ENCODE data around the gene SMARCD2.
"Not testable (repeated sequence)": the region's sequence is repeated elsewhere in the genome, so short reads cannot be mapped to it uniquely, and the experiment has no call there.

The SMARCD2 gene

GRCh38 chr17:63842540-63843386, at the start of gene SMARCD2:
TSS of gene SMARCD2 (minus strand) at chr17:63842685. CDS start at chr17:63842674, 11 bp downstream.
- peak within 1 kb of the TSS; percentile 97 for H3K9ac ChIP-seq (ENCODE audit: low read depth, low read length, poor library complexity, severe bottlenecking)
- peak within 1 kb of the TSS; percentile 86 for H2AFZ ChIP-seq (ENCODE audit: low read length)
- H4K20me1 ChIP-seq (ENCODE audit: insufficient read depth, low read length, poor library complexity, severe bottlenecking) = peaks cover 40% of the 10 kb centered on the region
- H3K4me3 ChIP-seq (ENCODE audit: low read length, poor library complexity, severe bottlenecking) = peak within 1 kb of the TSS; percentile 89
- H3F3A ChIP-seq (ENCODE audit: low read depth) = peaks cover 10% of the 10 kb centered on the region
- peaks cover 49% of the 10 kb centered on the region for H3K79me2 ChIP-seq (ENCODE audit: insufficient read depth, low read length)
- H3K9me3 ChIP-seq (ENCODE audit: insufficient read depth, low read depth, low read length) = no peaks in the 10 kb centered on the region
- peak within 1 kb of the TSS; percentile 90 for H3K4me2 ChIP-seq (ENCODE audit: low read depth, low read length, poor library complexity, severe bottlenecking)
- H3K9me2 ChIP-seq (replicated peaks; ENCODE audit: low read depth, low read length) = no peaks in the 10 kb centered on the region
- peaks cover 46% of the 10 kb centered on the region for H3K4me1 ChIP-seq (ENCODE audit: insufficient read depth, low read length, poor library complexity, severe bottlenecking)
- no peaks in the 10 kb centered on the region for H3K36me3 ChIP-seq (ENCODE audit: insufficient read depth, low read length)
- no peak for TF ChIP-seq EZH2phosphoT487 (IDR thresholded peaks at IDR 0.05; ENCODE audit: borderline replicate concordance)
- no peak for TF ChIP-seq CTCF (conservative IDR thresholded peaks at IDR 0.05; ENCODE audit: low read length)
- no peaks in the 10 kb centered on the region for H3K27me3 ChIP-seq (ENCODE audit: insufficient read depth, low read length, poor library complexity, severe bottlenecking)

- peak; percentile 45 for TF ChIP-seq CTCF (conservative IDR thresholded peaks at IDR 0.05; ENCODE audit: low read length)
- not testable (repeated sequence) for H3K36me3 ChIP-seq (ENCODE audit: insufficient read depth, low read length); H3K79me2 ChIP-seq (ENCODE audit: insufficient read depth, low read length); H3K27me3 ChIP-seq (ENCODE audit: insufficient read depth, low read length, poor library complexity, severe bottlenecking); H4K20me1 ChIP-seq (ENCODE audit: insufficient read depth, low read length, poor library complexity, severe bottlenecking); H3K9me3 ChIP-seq (ENCODE audit: insufficient read depth, low read depth, low read length); H2AFZ ChIP-seq (ENCODE audit: low read length); H3F3A ChIP-seq (ENCODE audit: low read depth); H3K4me1 ChIP-seq (ENCODE audit: insufficient read depth, low read length, poor library complexity, severe bottlenecking); H3K9me2 ChIP-seq (replicated peaks; ENCODE audit: low read depth, low read length); H3K9ac ChIP-seq (ENCODE audit: low read depth, low read length, poor library complexity, severe bottlenecking); H3K4me3 ChIP-seq (ENCODE audit: low read length, poor library complexity, severe bottlenecking)
- peak overlapping the region; percentile 24 for H3K4me2 ChIP-seq (ENCODE audit: low read depth, low read length, poor library complexity, severe bottlenecking)
Observed at GRCh38 chr17:63889026-63889848, 46.8 kb upstream of the SMARCD2 start.

GRCh38 chr17:63885119-63885518, 42.6 kb upstream of the SMARCD2 start:
- not testable (repeated sequence) for H3K4me3 ChIP-seq (ENCODE audit: low read length, poor library complexity, severe bottlenecking); H3K9me2 ChIP-seq (replicated peaks; ENCODE audit: low read depth, low read length); H3K9ac ChIP-seq (ENCODE audit: low read depth, low read length, poor library complexity, severe bottlenecking); H3K79me2 ChIP-seq (ENCODE audit: insufficient read depth, low read length); H3F3A ChIP-seq (ENCODE audit: low read depth); H3K36me3 ChIP-seq (ENCODE audit: insufficient read depth, low read length); H4K20me1 ChIP-seq (ENCODE audit: insufficient read depth, low read length, poor library complexity, severe bottlenecking); H2AFZ ChIP-seq (ENCODE audit: low read length); H3K4me1 ChIP-seq (ENCODE audit: insufficient read depth, low read length, poor library complexity, severe bottlenecking); H3K4me2 ChIP-seq (ENCODE audit: low read depth, low read length, poor library complexity, severe bottlenecking); H3K27me3 ChIP-seq (ENCODE audit: insufficient read depth, low read length, poor library complexity, severe bottlenecking); H3K9me3 ChIP-seq (ENCODE audit: insufficient read depth, low read depth, low read length)

- H3K4me3 ChIP-seq (ENCODE audit: low read length, poor library complexity, severe bottlenecking); H3K4me2 ChIP-seq (ENCODE audit: low read depth, low read length, poor library complexity, severe bottlenecking); H3K9me2 ChIP-seq (replicated peaks; ENCODE audit: low read depth, low read length); H3K9ac ChIP-seq (ENCODE audit: low read depth, low read length, poor library complexity, severe bottlenecking); H2AFZ ChIP-seq (ENCODE audit: low read length); H3F3A ChIP-seq (ENCODE audit: low read depth); H3K27me3 ChIP-seq (ENCODE audit: insufficient read depth, low read length, poor library complexity, severe bottlenecking); H4K20me1 ChIP-seq (ENCODE audit: insufficient read depth, low read length, poor library complexity, severe bottlenecking); H3K79me2 ChIP-seq (ENCODE audit: insufficient read depth, low read length); H3K4me1 ChIP-seq (ENCODE audit: insufficient read depth, low read length, poor library complexity, severe bottlenecking); H3K9me3 ChIP-seq (ENCODE audit: insufficient read depth, low read depth, low read length); H3K36me3 ChIP-seq (ENCODE audit: insufficient read depth, low read length): not testable (repeated sequence)
Observed at GRCh38 chr17:63882626-63883126, 40.2 kb upstream of the SMARCD2 start.

All from Loucy (cell line).